NT2/D1 (cell line): ENCODE results near the gene TRIM71.

Source experiments
- DNase-seq: peaks from one replicate; pipeline ENCODE4 v3.0.0-alpha.2; 2011; ENCODE audit warnings: low read depth, low spot score
- H3K27me3 ChIP-seq: 2 replicates; pipeline ENCODE4 v1.6.0; 2011; ENCODE audit warnings: mild to moderate bottlenecking; ENCODE audit not compliant: insufficient read length, insufficient read depth
- H3K36me3 ChIP-seq: 2 replicates; pipeline ENCODE4 v1.6.1; 2011; ENCODE audit warnings: mild to moderate bottlenecking, low read length, mixed read lengths; ENCODE audit not compliant: insufficient read depth, insufficient read length
- H3K4me1 ChIP-seq: 2 replicates; pipeline ENCODE4 v1.5.1; 2011; ENCODE audit not compliant: insufficient read depth, insufficient read length
- H3K4me3 ChIP-seq: 2 replicates; pipeline ENCODE4 v1.5.1; 2011; ENCODE audit warnings: low read depth; ENCODE audit not compliant: insufficient read length
- H3K9ac ChIP-seq: 2 replicates; pipeline ENCODE4 v1.6.0; 2011; ENCODE audit warnings: low read depth; ENCODE audit not compliant: insufficient read length
- H3K9me3 ChIP-seq: 2 replicates; pipeline ENCODE4 v1.5.1; 2011; ENCODE audit warnings: mild to moderate bottlenecking, low read length; ENCODE audit not compliant: insufficient read depth
- SUZ12 ChIP-seq: IDR thresholded peaks from 2 replicates; pipeline ENCODE4 v1.6.1; 2011; ENCODE audit not compliant: insufficient read length, insufficient read depth; ENCODE audit errors: extremely low read depth
- YY1 ChIP-seq: IDR thresholded peaks from 2 replicates; pipeline ENCODE4 v1.6.1; 2011; ENCODE audit not compliant: insufficient read length, insufficient read depth
- ZNF274 ChIP-seq: IDR thresholded peaks from 2 replicates; pipeline ENCODE4 v1.6.1; 2011; ENCODE audit warnings: mild to moderate bottlenecking, low read depth, low read length

TRIM71 gene

GRCh38 chr3:32831062-32831461 lies 13.3 kb downstream of the TRIM71 start:
- DNase-seq: no peak
- peaks cover 4% of the 10 kb centered on the region for H3K4me1 ChIP-seq

DNA sequence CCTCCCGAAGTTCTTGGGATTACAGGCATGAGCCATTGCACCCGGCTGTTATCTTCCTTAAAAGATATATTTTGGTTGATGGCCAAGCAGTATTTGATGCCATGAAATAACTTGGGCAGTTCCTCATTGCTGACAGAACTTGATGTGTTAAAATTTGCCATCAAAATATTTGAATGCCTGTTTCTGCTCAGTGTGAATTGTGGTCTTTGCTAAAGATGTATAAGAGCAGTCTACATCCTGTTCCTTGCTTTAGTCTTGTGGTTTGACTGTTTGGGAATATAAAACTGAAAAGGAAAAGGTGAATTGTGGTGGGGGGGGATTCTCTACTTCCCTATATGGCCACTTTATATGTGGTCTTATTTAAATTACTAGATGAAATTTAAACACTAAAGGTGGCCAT lies 14.0 kb downstream of the TRIM71 start:
- no peaks in the 10 kb centered on the region for H3K9me3 ChIP-seq
- TF ChIP-seq SUZ12 (no peak), YY1 (no peak), ZNF274 (no peak)
- H3K9ac ChIP-seq: no peak overlapping the region
- H3K4me3 ChIP-seq: no peak overlapping the region
- no peaks in the 10 kb centered on the region for H3K27me3 ChIP-seq
- no peak for DNase-seq
- H3K36me3 ChIP-seq: peaks cover 10% of the 10 kb centered on the region
- peaks cover 2% of the 10 kb centered on the region for H3K4me1 ChIP-seq

More at GRCh38 chr3:32831062-32831461, 13.3 kb downstream of the TRIM71 start:
- peaks cover 12% of the 10 kb centered on the region for H3K36me3 ChIP-seq
- TF ChIP-seq ZNF274 (no peak), YY1 (no peak), SUZ12 (no peak)
- no peak overlapping the region for H3K4me3 ChIP-seq
- no peak overlapping the region for H3K9ac ChIP-seq
- H3K27me3 ChIP-seq: no peaks in the 10 kb centered on the region
- H3K9me3 ChIP-seq: no peaks in the 10 kb centered on the region

- H3K27me3 ChIP-seq: no peaks in the 10 kb centered on the region
- no peak for TF ChIP-seq YY1
- DNase-seq: no peak
- no peak overlapping the region for H3K9ac ChIP-seq
- peaks cover 10% of the 10 kb centered on the region for H3K36me3 ChIP-seq
- H3K4me1 ChIP-seq: peaks cover 2% of the 10 kb centered on the region
- H3K4me3 ChIP-seq: no peak overlapping the region
- H3K9me3 ChIP-seq: no peaks in the 10 kb centered on the region
Observed at GRCh38 chr3:32832193-32832592, 14.4 kb downstream of the TRIM71 start.

DNA sequence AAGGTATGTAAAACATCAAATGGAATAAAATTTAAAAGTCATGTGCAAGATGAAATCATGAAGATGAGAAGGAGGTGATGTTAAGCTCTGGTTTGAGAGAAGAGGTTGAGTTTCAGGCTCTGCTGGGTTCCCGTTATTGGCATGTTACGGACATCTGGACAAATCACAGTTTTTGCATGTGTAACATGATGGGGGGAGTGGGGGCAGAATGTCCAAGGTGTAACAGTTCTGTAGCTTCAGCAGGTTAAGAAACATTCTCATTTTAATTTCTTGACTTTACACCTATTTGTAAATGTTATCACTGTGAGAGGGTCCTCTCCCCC lies 17.2 kb downstream of the TRIM71 start:
- DNase-seq: no peak
- H3K27me3 ChIP-seq: no peaks in the 10 kb centered on the region
- no peak overlapping the region for H3K4me3 ChIP-seq
- no peaks in the 10 kb centered on the region for H3K9me3 ChIP-seq
- peaks cover 10% of the 10 kb centered on the region for H3K36me3 ChIP-seq
- peak overlapping the region; percentile 54 for H3K9ac ChIP-seq
- H3K4me1 ChIP-seq: peaks cover 8% of the 10 kb centered on the region
- TF ChIP-seq SUZ12 (no peak), YY1 (no peak), ZNF274 (no peak)

DNA sequence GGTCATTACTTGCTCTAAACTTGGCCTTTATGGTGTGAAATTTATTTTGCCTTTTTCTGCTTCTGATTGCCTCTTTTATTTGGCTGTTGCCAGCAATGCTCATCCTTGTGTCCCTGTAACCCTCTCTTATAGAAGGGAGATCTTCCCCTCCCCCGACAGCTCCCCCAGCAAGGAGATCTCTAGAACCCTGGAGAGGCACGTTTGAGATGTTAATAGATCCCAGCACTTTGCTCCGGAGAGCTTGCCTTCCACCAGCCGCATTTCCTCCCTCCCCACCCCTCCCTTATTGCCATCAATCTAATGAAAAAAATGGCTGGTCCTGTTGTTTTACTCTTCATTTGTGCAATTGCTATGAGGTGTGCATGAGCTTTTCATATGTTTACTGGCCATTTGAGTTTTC lies 18.2 kb downstream of the TRIM71 start:
- no peaks in the 10 kb centered on the region for H3K27me3 ChIP-seq
- H3K4me3 ChIP-seq: no peak overlapping the region
- peaks cover 10% of the 10 kb centered on the region for H3K36me3 ChIP-seq
- peak; percentile 86 for DNase-seq
- H3K9ac ChIP-seq: peak overlapping the region; percentile 43
- peaks cover 8% of the 10 kb centered on the region for H3K4me1 ChIP-seq
- no peaks in the 10 kb centered on the region for H3K9me3 ChIP-seq
- TF ChIP-seq YY1: no peak
- TF ChIP-seq ZNF274: no peak
- no peak for TF ChIP-seq SUZ12

DNA sequence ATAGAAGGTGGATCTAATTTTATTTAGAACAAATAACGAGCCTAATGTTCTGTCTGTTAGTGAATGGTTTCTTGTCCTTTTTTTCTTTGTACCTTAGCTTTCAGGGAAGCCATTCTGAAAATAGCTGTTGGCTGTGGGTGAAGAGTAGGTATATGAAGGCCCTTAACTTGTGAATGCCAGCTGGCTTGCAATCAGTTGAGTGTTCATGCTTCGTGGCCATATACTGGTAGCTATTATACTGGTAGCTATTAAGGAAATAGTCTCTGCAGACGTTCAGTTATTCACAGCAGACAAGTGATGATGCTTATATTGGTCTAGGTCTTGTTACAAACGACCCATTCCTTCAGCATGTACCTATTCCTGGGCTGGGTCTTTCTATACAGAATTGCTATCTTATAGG lies 18.8 kb downstream of the TRIM71 start:
- no peaks in the 10 kb centered on the region for H3K27me3 ChIP-seq
- peaks cover 8% of the 10 kb centered on the region for H3K36me3 ChIP-seq
- TF ChIP-seq SUZ12 (no peak), ZNF274 (no peak), YY1 (no peak)
- H3K4me1 ChIP-seq: peaks cover 8% of the 10 kb centered on the region
- H3K9me3 ChIP-seq: no peaks in the 10 kb centered on the region
- DNase-seq: no peak
- H3K9ac ChIP-seq: peak overlapping the region; percentile 23
- H3K4me3 ChIP-seq: no peak overlapping the region

DNA sequence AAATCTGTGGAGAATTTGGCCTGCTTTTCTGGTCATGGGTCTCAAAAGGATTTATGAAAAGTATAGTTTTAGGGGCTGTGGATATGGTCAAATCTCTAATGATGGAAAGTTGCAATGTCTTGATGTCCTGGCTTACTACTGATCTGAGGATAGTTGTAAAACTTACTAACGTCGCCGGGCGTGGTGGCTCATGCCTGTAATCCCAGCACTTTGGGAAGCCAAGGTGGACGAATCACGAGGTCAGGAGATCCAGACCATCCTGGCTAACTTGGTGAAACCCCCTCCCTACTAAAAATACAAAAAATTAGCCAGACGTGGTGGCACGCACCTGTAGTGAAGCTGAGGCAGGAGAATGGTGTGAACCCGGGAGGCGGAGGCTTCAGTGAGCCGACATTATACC lies 19.6 kb downstream of the TRIM71 start:
- DNase-seq: no peak
- H3K9ac ChIP-seq: peak overlapping the region; percentile 9
- no peaks in the 10 kb centered on the region for H3K27me3 ChIP-seq
- H3K4me3 ChIP-seq: no peak overlapping the region
- TF ChIP-seq YY1 (no peak), ZNF274 (no peak), SUZ12 (no peak)
- H3K4me1 ChIP-seq: peaks cover 11% of the 10 kb centered on the region
- no peaks in the 10 kb centered on the region for H3K9me3 ChIP-seq
- H3K36me3 ChIP-seq: peaks cover 2% of the 10 kb centered on the region

DNA sequence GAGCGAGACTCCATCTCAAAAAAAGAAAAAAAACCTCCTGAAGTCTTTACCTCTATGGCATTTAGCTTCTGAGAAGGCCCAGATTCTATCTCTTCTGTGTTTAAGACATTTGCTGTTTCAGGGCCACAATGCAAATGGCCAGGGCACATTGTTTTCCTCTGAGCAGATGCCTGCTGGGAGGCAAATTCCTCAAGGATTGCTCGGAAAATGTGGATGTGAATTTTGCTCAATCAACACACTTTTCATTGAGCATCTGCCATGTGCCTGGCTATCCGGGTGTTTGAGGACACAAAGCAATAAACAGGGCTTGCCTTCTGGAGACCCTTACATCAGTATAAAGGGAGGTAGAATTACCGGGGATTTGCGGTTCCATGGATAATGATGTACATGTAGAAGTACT lies 20.0 kb downstream of the TRIM71 start:
- no peak for TF ChIP-seq ZNF274
- TF ChIP-seq YY1: no peak
- TF ChIP-seq SUZ12: no peak
- Histone ChIP-seq H3K9me3 (no peaks in the 10 kb centered on the region), H3K36me3 (no peaks in the 10 kb centered on the region), H3K4me3 (no peak overlapping the region), H3K9ac (no peak overlapping the region), H3K4me1 (peaks cover 15% of the 10 kb centered on the region), H3K27me3 (no peaks in the 10 kb centered on the region)
- DNase-seq: peak; percentile 50
